ENCODE measurements around the gene MYG1.
A peak's percentile ranks its signal among the peaks of the same experiment; 100 is the strongest.

Gene MYG1

GRCh38 chr12:53299454-53300180 is at the start of gene MYG1:
MYG1 (plus strand) TSS chr12:53299695; CDS start chr12:53299738, 43 bp downstream.
- peak; percentile 62 for DNase-seq (ENCODE audit: low read depth)

DNA sequence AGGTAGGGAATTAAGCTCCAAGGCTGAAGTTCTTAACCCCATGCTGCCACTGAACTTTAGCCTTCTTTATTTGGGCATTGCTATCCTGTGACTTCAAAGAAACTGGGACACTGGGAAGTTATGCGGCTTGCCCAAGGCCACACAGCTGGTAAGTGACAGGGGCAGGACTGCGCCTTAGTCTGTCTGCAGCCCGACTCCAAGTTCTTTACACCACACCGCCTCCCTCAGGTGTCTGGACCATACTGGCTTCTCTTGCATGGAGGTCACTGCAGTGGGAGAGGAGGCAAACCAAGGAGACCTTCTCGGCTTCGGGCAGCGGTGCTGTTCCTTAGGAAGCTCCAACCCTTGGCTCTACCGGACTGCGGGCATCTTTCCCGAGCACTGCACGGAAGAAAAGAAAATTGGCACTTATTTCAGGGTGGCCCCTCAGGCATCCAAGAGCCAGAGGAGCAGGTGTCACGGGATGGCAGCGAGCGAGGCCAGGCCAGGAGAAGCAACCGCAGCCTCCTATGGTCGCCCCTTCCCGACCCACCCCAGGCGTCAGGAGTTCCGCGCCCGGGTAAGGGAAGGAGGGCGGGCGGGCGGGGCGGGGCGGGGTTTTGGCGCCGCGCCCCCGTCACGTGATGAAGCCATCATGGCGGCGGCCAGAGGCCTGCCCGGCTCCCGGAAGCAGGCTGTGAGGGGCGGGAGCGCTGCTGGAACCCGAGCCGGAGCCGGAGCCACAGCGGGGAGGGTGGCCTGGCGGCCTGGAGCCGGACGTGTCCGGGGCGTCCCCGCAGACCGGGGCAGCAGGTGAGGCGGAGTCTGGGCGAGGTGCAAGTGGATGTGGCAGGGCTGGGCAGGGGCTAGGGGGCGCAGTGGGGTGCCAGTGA is 47.8 kb upstream of the MYG1 start:
- DNase-seq (ENCODE audit: low read depth), result peak; percentile 55

GRCh38 chr12:53252349-53252916 is 47.1 kb upstream of the MYG1 start:
- DNase-seq (ENCODE audit: low read depth), result no peak

DNA sequence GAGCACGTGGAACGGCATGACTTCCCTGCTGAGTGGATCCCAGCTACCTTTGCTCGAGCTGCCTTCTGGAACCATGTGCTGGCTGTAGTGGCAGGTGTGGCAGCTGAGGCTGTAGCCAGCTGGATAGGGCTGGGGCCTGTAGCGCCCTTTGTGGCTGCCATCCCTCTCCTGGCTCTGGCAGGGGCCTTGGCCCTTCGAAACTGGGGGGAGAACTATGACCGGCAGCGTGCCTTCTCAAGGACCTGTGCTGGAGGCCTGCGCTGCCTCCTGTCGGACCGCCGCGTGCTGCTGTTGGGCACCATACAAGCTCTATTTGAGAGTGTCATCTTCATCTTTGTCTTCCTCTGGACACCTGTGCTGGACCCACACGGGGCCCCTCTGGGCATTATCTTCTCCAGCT is 46.2 kb upstream of the MYG1 start:
- DNase-seq (ENCODE audit: low read depth), result no peak

DNA sequence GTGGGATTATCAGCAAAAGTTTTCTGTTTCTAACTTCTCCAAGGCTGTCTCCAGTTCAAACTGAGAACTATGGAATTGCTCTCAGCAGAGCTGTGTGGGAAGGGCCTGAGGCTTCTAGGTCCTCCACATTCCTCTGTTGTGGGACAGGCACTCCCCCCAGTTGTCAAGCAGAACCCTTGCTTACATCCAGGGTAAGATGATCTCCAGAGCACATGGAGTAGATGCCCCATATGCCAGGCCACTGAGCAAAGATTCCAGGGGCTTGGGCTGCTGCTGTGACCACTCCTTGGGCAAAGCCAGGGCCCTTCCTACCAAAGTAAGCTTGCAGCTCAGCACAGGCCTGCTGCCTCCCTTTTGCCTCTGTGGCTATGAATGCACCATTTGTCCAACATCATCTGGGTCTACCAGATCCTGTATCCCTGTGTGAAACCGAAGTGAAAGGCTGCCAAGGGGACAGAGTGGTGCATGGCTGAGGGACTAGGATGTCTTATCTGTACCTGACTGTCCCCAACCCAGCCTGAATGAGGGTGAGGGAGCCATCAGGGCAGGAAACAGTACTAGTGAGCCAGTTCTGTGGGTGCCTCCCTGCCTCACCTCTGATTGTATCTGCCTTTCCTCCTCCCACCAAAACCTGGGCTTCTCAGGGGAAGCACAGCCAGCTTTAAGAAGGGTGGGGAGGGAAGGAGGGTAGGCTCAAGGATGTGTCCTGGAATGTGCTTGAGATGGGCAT is 44.5 kb upstream of the MYG1 start:
- DNase-seq (ENCODE audit: low read depth), result no peak

DNA sequence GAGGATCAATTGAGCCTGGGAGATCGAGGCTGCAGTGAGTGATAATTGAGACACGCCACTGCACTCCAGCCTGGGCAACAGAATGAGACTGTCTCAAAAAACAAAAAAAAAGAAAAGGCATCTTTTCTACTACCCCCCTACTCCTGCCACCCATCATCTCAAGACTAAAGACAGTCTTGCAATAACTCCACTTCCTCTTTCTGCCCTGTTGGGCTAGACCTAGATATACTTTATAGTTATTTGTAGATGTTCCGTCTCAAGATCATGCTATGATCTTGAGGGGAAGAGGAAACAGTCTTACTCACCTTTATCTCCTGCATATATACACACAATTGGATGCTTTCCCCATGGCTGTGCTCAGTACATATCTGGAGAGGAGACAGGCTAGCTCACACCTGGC is 43.5 kb upstream of the MYG1 start:
- DNase-seq (ENCODE audit: low read depth), result no peak

DNA sequence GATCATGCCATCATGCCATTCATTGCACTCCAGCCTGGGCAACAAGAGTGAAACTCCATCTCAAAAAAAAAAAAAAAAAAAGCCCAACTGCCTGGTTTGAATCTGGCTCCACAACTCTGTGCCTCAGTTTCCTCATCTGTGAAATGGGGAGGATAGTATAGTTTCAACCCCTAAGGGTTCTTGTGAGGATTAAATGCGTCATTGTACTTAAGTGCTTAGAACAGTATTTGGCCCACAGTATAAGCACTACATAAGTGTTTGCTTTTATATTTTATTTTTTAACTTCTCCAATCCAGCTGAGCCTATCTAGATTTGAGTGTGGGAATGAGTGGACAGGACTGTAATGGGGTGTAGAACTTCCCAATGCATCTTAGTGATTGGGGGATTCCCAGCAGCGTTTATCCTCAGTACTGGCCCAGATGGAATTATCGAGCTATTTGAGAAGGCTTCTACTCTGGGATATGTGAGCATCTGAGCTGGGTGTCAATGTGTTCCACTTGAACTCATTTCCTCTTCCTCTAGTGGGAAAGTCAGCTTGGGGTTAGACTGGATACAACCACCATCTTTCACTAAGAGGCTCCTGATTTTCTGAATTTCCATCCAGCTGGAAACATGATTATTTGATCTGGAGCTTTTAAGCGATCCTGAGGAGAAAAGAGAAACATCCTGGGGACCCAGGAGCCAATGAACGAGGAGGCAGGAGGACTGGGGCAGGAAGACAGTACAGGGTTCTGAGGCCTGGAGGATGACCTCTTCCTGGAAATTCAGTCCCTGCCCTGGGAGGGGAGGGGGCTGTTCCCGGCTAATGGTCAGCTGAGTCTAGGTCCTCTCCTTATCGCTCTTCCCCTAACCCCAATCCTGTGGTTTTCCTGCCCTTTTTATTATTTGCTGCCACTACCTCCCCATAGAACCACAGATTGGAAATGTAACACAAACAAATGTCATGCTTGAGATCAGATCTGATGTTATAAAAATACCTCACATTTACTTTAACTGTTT is 40.7 kb upstream of the MYG1 start:
- DNase-seq (ENCODE audit: low read depth), result no peak

- no peak for DNase-seq (ENCODE audit: low read depth)
Measured at GRCh38 chr12:53259891-53260290, 39.6 kb upstream of the MYG1 start.

- no peak for DNase-seq (ENCODE audit: low read depth)
Measured at GRCh38 chr12:53265783-53266182, 33.7 kb upstream of the MYG1 start.

- no peak for DNase-seq (ENCODE audit: low read depth)
Measured at GRCh38 chr12:53267306-53267998, 32.0 kb upstream of the MYG1 start.

- peak; percentile 75 for DNase-seq (ENCODE audit: low read depth)
Measured at GRCh38 chr12:53267999-53268629, 31.4 kb upstream of the MYG1 start, which contains the start of gene ESPL1. ESPL1 (plus strand) TSS chr12:53268299; CDS start chr12:53268767, 468 bp downstream.

- no peak for DNase-seq (ENCODE audit: low read depth)
Measured at GRCh38 chr12:53268630-53269562, 30.6 kb upstream of the MYG1 start.

- DNase-seq (ENCODE audit: low read depth), result no peak
Measured at GRCh38 chr12:53274445-53274844, 25.1 kb upstream of the MYG1 start.

DNA sequence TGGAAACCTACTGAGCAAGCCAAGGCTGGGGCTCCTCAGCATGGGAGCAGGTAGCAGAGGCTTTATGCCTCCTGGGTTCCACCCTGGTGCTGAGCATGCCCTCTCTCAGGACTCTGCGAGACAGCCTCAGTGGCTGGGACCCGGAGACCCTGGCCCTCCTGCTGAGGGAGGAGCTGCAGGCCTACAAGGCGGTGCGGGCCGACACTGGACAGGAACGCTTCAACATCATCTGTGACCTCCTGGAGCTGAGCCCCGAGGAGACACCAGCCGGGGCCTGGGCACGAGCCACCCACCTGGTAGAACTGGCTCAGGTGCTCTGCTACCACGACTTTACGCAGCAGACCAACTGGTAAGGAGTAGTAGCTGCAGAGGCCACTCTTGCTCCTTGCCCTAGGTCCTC is 23.0 kb upstream of the MYG1 start:
- no peak for DNase-seq (ENCODE audit: low read depth)

DNA sequence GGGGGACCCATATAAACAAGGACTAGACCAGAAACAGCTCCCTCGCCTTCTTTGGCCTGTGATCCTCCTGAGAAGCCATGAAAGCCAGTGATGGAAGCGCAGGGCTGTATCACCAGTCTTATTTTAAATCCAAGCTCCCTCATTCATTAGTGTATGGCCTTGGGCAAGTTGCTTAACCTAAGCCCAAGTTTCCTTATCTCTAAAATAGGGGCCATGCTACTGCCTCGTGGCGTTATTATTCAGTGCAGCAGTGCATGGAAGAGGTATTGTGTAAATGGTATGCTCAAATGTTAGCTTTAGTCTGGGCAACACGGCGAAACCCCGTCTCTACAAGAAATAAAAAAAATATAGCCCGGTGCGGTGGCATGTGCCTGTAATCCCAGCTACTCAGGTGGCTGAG is 21.5 kb upstream of the MYG1 start:
- DNase-seq (ENCODE audit: low read depth), result no peak

GRCh38 chr12:53279283-53279869 is 20.1 kb upstream of the MYG1 start:
- no peak for DNase-seq (ENCODE audit: low read depth)

DNA sequence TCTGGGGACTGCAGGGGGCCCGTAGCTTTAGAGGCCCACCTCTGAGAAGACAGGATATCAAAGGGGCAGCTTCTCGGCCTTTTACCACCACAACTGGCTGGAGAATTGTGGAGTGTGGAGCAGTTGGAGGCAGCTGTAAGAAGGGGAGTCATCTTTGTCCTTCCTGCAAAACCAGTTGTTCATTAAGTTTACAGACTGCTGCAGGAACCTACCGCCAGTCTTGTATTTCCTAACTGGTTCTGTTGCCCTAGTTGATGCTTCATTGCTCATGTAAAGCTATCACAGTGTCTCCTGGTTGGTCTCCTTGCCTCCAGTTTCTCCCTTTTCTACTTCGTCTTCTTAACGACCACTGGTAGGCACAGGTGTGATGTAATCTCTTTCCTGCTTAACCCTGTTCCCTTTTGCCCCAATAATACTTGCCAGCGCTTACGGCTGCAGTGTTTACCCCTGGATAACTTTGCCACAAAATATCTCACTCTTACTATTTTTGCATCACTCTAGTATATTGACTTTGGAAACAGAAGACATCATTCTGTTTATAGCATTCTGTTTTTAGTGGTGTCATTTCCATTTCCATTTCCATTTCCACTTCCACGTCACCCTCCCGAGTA is 19.5 kb upstream of the MYG1 start:
- DNase-seq (ENCODE audit: low read depth), result no peak

- no peak for DNase-seq (ENCODE audit: low read depth)
Measured at GRCh38 chr12:53286448-53286847, 13.0 kb upstream of the MYG1 start.

Data from stimulated activated CD8-positive, alpha-beta memory T cell treated with anti-CD3 and anti-CD28 coated beads, Interleukin-12 subunit alpha, Interleukin-12 subunit beta, amount 100 ng/mL, for 4 hours (primary cell).